Astrocyte of the hippocampus (primary cell): ENCODE results near the gene ADAM17.
A peak's percentile ranks its signal among the peaks of the same experiment; 100 is the strongest.
"Not testable (repeated sequence)": the region's sequence is repeated elsewhere in the genome, so short reads cannot be mapped to it uniquely, and the experiment has no call there.

Experiments used
- DNase-seq: peaks from one replicate; pipeline ENCODE4 v3.0.0; 2011; ENCODE audit warnings: low read depth, low spot score

Gene ADAM17

DNA sequence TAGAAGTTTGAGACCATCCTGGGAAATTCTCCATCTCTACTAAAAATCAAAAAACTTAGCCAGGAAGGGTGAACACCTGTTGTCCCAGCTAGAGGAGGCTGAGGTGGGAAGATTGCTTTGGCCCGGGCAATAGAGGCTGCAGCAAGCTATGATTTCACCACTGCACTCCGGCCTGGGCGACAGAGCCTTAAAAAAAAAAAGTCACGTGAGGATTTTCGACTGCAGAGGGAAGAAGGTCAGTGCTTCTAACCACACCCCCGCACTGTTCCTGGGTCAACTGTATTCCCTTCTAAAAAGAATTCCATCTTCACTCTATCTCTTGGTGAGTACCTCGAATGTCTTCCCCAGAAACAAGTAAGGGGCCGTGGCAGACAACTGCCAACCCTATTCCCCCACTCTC lies 31.3 kb downstream of the ADAM17 start:
- no peak for DNase-seq

DNA sequence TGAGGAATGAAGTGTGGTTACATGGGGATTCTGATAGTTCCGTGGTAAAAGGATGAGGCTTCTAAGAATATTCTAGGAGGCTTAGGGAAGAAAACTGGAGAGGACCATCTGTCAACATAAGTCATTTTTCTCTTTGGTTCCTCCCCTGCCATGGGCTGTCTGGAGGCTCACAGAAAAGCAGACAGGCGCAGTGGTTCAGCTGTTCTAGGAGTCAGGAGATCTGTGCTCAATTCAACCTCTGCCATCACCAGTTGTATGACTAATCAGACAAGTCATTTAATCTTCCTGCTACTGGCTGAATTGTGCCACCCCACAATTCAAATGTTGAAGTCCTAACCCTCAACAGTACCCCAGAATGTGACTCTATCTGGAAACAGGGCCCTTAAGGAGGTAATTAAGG lies 36.4 kb downstream of the ADAM17 start:
- DNase-seq, result no peak

DNA sequence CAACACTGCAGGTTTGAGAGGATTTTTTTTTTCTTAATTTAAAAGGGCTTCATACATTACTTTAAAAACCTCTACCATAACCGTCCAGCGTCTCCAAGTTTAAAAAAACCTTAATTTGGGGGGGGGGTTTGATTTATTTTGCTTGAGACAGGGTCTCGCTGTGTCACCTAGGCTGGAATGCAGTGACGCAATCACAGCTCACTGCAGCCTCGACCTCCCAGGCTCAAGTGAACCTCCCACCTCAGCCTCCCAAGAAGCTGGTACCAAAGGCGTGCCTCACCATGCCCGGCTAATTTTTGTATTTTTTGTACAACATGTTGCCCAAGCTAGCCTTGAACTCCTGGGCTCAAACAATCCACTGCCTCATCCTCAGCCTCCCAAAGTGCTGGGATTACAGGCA lies 36.9 kb downstream of the ADAM17 start:
- DNase-seq, result no peak

DNA sequence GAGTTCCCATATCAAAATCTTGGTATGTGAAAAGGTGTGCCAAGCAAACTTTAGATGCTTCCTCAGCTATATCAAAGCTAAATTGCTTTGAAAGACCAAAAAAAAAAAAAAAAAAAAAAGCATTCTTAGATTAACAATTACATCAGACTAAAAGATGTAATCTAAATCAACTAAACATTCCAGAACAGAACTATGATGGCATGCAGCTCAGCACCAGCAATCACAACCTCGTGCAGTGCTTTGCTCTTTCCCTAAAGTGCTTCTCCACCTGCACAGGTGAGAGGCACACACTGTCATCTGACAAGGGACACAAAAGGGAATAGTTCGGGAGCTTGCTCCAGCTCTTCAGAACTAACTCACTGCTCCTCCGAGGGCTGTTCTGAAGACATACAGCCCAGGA lies 37.5 kb downstream of the ADAM17 start:
- DNase-seq, result no peak

DNA sequence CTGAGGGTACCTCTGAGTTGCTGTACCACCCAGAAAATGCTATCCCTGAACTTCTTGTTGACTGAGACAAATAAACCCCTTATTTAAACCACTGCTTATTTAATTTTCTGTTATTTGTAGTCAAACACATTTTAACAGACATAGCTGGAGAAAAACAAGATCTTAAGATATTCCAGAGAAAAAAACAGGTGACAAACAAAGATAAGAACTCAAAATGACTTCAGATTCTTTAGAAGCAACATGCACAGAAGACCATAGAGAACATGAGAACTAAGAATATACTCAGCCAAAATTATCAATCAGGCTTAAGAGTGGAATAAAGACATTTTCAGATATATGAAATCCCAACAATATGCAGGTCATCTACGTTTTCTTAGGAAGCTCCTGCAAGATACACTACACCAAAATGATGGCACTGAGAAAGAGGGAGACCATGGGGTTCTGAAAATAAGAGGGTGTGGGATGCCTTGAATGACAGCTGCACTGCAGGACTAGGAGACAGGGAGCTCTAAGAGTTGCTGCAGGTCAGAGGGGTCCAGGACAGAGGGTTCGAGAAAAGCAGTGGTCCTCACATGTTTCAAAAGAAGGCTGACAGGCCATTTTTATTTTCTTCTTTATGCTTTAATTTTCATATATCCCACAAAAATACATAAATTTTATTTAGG lies 38.4 kb downstream of the ADAM17 start:
- no peak for DNase-seq

DNA sequence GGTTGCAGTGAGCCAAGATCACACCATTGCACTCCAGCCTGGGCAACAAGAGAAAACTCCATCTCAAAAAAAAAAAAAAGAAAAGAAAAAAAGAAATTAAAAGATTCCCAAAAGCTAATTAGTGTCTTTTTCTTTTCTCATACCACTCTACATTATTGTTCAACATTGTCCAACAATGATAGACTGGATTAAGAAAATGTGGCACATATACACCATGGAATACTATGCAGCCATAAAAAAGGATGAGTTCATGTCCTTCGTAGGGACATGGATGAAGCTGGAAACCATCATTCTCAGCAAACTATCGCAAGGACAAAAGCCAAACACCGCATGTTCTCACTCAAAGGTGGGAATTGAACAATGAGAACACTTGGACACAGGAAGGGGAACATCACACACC lies 41.7 kb downstream of the ADAM17 start:
- not testable (repeated sequence) for DNase-seq

DNA sequence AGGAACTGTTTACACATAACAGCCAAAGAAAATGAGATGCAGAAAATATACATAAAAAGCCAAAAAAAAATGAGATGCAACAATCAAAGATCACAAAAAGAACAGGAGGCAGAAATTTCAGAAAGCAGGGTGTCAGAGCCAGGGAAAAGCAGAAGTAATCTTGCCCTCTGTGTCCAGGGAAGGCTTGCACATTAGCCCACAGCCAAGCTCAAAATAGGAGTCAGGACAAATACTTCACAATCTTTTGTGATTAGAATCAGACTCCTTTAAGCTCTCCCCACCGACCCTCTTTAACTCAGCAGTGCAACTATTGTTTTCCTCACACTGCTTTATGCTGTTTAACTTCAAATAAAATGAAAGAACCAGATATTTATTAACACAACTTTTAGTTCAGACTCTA lies 46.7 kb downstream of the ADAM17 start:
- peak; percentile 36 for DNase-seq

DNA sequence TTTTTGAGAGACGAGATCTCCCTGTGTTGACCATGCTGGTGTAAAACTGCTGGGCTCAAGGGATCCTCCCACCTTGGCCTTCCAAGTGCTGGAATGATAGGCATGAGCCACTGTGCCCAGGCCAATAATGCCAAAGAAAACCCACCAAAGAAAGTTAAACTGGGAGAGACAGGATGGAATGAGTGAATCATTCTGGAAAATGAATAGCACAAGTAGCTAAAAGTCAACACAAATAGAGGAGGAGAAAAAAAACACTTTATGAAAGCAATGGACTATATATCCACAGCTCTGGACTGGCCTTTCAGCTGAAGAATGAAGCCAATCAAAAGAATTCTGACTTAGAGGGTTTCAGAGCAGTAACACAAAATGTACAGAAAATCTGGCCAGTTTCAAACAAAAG lies 57.4 kb downstream of the ADAM17 start:
- DNase-seq, result peak; percentile 85

DNA sequence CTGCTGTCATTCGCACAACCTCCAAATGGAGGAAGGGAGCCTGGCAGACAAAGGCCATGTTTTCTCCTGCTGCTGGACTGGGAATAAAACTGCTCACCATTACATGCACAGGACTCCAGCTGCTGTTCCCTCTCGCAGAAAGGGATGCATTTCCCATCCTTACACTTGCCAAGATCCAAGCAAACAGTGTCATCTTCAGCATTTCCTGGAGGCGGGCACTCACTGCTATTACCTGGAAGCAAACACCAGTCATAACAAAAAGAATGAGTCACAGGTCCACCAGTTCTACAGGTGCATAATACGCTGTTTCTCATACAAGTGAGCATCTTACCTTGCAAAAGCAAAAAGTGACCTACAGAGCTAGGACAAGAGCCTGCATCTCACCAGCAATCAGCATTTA lies 58.6 kb downstream of the ADAM17 start:
- no peak for DNase-seq

DNA sequence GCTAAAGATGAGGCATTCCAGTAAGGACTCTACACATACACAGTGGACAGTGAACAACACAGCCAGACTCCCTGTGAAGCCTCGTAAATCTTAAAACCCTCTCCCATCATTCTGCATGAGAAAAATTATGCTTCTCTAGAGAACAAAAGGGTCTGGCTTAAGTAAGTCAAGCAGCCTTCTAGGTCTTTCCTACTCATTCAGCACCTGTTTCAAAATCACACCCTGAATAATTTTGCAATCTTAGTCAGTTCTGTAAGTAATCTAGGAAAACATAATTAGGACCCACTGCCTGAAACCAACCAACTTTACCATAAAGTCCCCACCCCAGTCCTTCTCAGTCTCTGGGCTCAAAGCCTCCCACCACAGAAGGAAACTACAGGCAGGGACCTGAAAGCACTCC lies 61.5 kb downstream of the ADAM17 start:
- DNase-seq, result no peak

DNA sequence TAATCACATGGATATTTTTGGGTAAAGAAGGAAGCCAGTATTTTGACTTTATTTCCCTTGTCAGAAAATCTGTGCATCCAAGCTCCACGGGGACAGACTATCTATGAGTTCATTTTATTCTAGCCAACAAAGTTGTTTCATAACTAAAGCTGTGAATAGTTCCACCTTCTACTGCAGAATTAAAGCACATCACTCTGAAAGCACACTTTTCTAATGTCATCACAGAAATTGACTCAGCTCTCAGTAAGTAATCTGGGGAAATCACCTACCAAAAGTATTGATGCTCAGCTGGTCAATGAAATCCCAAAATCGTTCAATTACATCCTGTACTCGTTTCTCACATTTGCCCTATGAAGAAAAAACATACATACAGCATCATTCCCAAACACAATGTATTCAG lies 62.2 kb downstream of the ADAM17 start:
- DNase-seq, result no peak

DNA sequence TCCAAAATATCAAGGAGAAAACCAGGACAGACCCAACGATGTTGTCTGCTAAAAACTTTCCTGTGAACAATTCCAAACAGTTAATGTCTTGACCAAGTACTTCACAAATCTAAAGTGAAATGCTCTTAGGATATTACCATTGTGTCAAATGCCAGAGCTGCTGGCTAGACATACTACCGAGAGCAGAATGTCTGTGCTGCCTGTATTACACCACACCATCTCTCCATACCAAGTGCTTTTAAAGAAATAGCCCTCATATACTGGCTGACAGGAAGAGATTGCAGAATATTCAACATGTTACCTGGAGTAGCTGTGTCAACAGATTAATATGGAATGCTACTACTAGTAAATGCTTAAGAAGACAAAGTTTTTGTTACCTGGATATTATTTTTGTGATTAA lies 62.7 kb downstream of the ADAM17 start:
- no peak for DNase-seq

DNA sequence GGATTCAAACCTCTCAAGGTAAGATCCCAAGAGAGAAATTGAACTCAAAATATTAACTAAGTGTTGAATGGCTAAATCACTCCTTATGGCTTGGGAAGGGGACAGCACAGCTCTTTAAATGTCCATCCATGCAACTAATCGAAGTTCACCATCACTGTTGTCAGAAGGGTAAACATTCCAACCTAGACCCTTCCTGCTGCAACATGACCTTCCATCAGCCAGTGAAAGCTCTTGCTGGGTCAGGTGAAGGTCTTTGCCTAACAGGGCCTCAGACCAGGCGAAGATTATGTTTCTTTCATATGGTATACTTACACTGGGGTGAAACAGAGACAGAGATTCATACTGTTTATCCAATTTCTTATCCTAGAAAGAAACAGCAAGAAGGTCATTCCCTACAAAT lies 64.8 kb downstream of the ADAM17 start:
- DNase-seq, result no peak

DNA sequence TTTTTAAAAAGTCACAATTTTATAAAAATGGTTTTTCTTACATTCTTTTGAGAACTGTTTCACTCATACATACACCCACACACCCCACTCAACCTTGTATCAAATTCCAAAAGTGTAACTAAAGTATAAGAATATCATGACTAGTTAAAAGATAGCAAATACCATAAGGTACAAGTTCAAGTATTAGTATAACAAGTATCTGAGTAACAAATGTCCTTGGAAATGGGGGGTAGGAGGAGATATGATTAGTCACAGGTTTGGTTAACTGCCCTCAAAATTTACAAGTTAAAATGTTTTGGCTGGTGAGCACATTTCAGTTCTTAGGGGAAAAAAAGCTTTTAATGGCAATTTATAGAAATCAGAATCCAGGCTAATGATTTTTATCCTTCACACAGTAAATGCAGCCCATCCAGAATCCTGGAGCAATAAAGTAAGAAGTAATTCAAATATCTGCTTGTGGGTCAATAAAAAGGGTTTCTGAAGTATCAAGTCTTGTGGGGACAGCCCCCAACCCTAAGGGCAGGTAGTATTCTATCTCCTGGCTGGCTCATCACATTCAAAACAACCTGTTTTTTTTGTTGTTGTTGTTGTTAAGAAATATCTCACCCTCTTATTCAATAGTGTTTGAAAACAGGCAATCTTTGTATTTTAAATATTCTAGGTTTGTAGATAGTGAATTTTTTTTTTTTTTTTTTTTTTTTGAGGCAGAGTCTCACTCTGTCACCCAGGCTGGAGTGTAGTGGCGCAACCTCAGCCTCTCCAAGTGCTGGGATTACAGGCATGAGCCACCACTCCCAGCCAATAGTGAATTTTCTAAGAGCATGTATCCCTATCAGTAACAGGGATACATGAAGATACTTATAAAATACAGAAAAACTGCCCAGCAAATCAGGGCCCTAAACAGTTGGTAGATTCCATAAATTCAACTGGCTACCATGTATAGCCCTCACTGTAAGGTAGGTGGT lies 66.8 kb downstream of the ADAM17 start:
- no peak for DNase-seq

DNA sequence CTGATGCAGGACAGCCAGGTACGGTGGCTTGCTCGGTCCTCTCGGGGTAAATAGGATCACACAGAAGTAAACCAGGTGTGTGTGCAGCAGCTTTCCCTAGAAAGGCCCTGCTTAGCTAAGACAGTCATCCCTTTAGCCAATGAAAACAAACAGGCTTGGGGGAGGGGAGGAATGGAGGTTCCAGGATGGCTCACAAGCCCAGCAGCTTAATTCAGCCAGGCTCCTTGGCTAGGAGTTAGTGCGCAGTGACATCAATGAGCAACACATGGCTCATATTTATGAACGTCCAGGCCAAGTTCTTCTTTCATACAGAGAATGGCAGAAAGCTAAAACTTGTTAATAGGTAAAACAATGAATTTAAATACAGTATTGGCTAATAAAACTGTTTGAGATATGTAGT lies 71.1 kb downstream of the ADAM17 start:
- DNase-seq, result peak; percentile 58

DNA sequence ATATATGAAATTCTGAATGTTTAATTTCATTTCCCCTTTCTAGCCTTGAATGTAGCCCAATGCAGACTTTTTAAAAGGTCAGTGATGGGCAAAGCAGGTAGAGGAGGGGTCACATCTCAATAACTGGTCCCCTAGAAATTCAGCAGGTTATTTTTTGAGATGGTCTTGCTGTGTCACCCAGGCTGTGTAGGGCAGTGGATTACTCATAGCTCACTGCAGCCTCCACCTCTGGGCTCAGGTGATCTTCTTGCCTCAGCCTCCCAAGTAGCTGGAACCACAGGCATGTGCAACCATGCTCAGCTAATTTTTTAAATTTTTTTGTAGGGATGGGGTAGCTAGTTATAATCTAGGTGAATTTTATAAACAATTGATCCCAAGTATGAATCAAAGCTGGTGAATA lies 72.5 kb downstream of the ADAM17 start:
- DNase-seq, result peak; percentile 27

DNA sequence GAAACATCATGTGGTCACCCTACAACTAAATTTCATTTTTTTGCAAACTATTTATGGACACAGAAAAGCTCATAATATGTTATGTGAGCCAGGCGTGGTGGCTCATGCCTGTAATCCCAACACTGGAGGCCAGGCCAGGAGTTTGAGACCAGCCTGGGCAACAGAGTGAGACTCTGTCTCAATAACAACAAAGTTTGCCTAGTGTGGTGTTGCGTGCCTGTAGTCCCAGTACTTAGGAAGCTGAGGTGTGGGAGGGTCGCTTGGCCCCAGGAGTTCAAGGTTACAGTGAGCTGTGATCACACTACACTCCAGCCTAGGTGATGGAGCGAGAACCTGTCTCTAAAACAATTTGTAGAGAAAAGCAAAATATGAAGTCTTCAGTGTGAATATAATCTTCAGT lies 75.5 kb downstream of the ADAM17 start:
- DNase-seq, result no peak

DNA sequence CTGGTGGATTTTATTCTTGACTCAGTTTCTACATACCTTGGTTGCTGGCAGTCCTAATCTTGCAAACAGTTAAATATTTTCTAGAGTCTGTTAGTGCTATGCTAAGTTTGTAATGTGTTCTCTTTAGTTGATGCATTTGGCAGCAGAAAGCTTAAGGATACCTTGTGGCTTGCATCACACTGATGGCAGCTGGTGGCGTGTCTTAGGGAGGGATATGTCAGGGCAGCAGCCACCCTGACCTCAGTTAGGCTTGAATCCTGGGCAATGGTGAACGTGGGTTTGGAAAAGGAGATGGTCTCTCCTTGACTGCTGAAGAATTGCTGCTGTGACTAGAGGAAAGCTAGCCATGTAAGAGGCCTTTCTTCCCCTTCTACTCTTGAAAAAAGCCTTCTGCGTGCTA lies 77.1 kb downstream of the ADAM17 start:
- DNase-seq, result no peak

DNA sequence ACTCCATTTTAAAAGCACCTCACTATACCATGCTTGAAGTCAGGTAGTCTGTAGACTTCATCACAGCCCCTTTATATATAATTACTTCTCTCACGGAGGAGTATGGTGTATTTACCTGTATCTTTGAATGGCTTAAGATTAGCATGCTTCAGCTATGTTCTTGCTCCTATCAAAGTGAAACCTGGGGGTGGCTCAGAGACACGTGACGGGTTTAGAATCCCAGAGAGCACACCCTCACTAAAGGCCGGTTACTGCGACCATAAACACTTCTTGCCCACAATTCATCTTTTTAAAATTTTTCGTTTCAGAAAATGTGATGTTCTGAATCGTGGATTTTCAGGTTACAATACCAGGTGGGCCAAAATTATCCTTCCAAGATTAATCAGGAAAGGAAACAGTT lies 77.7 kb downstream of the ADAM17 start:
- no peak for DNase-seq

DNA sequence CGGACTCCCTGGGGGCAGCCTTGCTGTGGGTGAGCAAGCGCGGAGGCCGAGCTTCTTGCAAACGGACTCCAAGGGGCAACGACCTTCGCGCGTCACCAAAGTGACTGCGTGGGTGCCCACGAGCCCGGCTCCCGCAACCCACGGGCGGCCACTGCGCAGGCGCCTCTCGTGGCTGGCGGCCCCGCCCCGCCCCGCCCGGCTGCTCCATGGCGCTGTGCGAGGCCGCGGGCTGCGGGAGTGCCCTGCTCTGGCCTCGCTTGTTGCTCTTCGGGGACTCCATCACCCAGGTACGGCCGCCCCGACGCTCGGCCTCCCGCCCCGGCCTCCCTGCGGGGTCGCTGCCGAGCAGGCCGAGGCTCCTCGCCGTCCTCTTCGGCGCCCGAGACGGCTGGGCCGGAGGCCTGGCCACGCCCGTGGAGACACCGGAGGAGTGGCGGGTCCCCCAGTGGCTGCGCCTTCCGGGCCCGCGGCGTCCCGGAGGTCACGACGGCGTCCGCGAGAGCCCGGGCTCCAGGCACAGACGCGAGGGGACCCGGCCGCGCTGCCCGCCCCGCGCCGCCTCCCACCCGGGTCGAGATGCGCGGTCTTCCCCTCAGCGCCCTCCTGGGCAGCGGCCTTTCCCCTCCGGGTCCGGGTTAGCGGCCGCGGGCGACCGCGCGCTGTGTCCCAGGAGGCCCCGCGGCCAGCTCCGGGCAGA lies 81.1 kb downstream of the ADAM17 start, which contains the start of gene IAH1:
Gene IAH1 (plus strand): TSS at position 191 of the 697 bp plus-strand sequence. CDS start 16 bp downstream, at position 207.
- peak; percentile 83 for DNase-seq

DNA sequence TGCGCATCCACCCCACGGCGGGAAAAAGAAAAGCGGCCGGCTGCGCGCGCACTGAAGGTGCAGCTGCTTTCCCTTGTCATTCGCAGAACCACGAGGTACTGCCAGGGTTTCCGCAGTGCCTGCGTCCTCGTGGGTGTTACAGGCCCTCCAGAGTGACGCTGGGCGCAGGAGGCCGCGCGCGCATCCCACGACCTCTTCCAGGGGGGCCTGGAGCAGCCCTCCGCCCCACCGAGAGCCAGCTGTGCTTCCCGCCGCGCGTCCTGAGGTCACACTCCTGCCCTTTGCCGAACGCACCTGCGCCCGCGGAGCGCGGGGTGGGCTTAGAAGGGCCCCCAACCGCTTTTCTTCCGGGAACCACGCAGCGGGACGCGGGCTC lies 81.7 kb downstream of the ADAM17 start:
- peak; percentile 46 for DNase-seq

DNA sequence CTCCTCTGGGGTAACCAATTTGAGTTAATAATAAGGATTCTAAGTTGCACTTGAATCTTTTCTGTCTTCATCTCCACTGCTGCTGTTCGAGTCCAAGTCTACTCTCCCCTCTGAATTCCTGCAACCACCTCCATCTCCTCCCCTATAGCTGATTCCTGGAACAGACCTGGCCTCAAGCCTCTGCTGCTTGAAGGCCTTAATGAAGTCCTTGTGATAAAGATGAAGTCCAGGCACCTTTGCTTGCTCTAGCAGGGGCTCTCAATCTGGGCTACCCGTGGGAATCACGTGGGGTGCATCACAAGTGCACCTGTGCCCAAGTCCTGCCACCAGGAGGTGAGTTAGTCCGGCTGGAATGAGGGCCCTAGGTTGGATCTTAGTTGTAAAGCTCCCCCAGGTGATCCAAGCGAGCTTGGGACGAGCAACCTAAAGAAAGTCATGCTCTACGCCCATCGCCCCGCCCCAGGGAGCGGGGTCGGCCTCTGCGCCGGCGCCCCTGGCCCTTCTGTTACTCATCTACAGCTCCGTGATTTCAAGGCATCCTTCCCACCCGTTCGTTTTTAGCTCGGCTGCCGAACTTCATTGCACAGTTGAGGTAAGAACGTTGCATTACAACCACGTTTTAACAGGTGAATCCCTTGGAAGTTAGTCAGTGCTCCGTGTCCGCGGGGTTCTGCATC lies 82.2 kb downstream of the ADAM17 start:
- DNase-seq, result no peak
